ENCODE data around the gene TRIM54. TPM values are rescaled to one million over a fixed set of nuclear protein-coding genes. Genes with fewer than 3 reads are reported as not detected.
A peak's percentile ranks its signal among the peaks of the same experiment; 100 is the strongest.

TRIM54 gene
- total RNA-seq, 1 donor from 2014 or later: not detected

- H3F3A ChIP-seq (ENCODE audit: low read depth): peaks cover 28% of the 10 kb centered on the region
- no peak overlapping the region for H3K9ac ChIP-seq
- Mint-ChIP-seq H3K4me1 (peaks cover 11% of the 10 kb centered on the region), H3K9me3 (no peaks in the 10 kb centered on the region), H3K27me3 (ENCODE audit: insufficient read depth, low read depth) (peaks cover 13% of the 10 kb centered on the region), H3K36me3 (no peaks in the 10 kb centered on the region), H3K4me3 (no peak overlapping the region), H3K27ac (no peak overlapping the region)
- H3K27me3 ChIP-seq: peaks cover 19% of the 10 kb centered on the region
- no peaks in the 10 kb centered on the region for H4K20me1 ChIP-seq (ENCODE audit: low read depth)
- no peak overlapping the region for H3K4me2 ChIP-seq
- H3K27ac ChIP-seq: no peak overlapping the region
- no peak overlapping the region for H2AFZ ChIP-seq (replicated peaks)
- no peaks in the 10 kb centered on the region for H3K79me2 ChIP-seq (ENCODE audit: low read depth)
- TF ChIP-seq EZH2 (IDR thresholded peaks at IDR 0.05) (no peak), CTCF (IDR thresholded peaks at IDR 0.05) (no peak), EZH2phosphoT487 (IDR thresholded peaks at IDR 0.05) (no peak)
- no peak overlapping the region for H3K4me3 ChIP-seq
- peaks cover 7% of the 10 kb centered on the region for H3K4me1 ChIP-seq
- no peak for DNase-seq (ENCODE audit: low spot score)
- no peaks in the 10 kb centered on the region for H3K36me3 ChIP-seq
- no peaks in the 10 kb centered on the region for H3K9me3 ChIP-seq (ENCODE audit: low read depth)
Measured at GRCh38 chr2:27249159-27249890, 32.9 kb upstream of the TRIM54 start.

DNA sequence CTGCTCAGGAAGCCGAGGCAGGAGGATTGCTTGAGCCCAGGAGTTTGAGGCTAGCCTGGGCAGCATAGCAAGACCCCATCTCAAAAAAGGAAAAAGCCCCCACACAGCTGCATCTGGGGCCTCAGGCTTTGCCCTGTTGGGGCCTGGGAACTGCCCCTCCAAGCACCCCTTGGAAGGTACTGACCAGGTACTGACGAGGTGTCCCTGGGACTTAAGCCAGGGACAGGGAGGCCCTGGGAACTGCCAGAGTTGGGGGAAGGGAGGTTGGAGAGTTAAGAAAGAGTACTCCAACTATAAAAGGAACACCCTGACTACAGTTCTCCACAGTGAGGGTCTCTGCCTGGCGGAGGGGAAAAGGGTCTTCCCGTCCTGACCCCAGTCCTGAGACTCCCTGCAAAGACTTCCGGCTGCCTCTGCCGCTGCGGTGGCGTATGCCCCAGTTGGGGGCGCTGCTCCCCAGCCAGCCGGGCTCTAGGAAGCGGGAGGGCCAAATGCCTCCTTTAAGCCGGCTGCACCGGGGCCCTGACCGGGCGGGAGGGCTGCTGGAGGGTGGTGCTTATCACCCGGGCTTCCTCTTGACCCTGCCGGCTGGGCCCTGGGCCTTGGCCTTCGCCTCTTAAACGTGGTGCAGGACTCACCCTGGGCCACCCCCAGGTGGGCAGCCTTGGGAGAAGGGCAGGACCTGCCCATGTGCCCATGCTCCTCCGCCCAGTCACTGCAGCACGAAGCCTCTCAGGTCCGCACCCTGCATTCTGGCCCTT is 32.2 kb upstream of the TRIM54 start:
- no peaks in the 10 kb centered on the region for H3K9me3 ChIP-seq (ENCODE audit: low read depth)
- no peaks in the 10 kb centered on the region for H3K79me2 ChIP-seq (ENCODE audit: low read depth)
- DNase-seq (ENCODE audit: low spot score): peak; percentile 90
- TF ChIP-seq CTCF (IDR thresholded peaks at IDR 0.05): peak; percentile 92
- no peak for TF ChIP-seq EZH2 (IDR thresholded peaks at IDR 0.05)
- H3K27me3 ChIP-seq: peaks cover 19% of the 10 kb centered on the region
- H3K9ac ChIP-seq: no peak overlapping the region
- H3K4me3 ChIP-seq: peak overlapping the region; percentile 27
- peaks cover 7% of the 10 kb centered on the region for H3K4me1 ChIP-seq
- H3F3A ChIP-seq (ENCODE audit: low read depth): peaks cover 21% of the 10 kb centered on the region
- peak overlapping the region; percentile 67 for H3K4me2 ChIP-seq
- H3K36me3 Mint-ChIP-seq: no peaks in the 10 kb centered on the region
- H3K27ac ChIP-seq: no peak overlapping the region
- peaks cover 16% of the 10 kb centered on the region for H3K27me3 Mint-ChIP-seq (ENCODE audit: insufficient read depth, low read depth)
- no peaks in the 10 kb centered on the region for H3K36me3 ChIP-seq
- H3K27ac Mint-ChIP-seq: no peak overlapping the region
- H2AFZ ChIP-seq (replicated peaks): peak overlapping the region; percentile 97
- no peaks in the 10 kb centered on the region for H3K9me3 Mint-ChIP-seq
- no peak overlapping the region for H3K4me3 Mint-ChIP-seq
- H3K4me1 Mint-ChIP-seq: peaks cover 13% of the 10 kb centered on the region
- H4K20me1 ChIP-seq (ENCODE audit: low read depth): no peaks in the 10 kb centered on the region

DNA sequence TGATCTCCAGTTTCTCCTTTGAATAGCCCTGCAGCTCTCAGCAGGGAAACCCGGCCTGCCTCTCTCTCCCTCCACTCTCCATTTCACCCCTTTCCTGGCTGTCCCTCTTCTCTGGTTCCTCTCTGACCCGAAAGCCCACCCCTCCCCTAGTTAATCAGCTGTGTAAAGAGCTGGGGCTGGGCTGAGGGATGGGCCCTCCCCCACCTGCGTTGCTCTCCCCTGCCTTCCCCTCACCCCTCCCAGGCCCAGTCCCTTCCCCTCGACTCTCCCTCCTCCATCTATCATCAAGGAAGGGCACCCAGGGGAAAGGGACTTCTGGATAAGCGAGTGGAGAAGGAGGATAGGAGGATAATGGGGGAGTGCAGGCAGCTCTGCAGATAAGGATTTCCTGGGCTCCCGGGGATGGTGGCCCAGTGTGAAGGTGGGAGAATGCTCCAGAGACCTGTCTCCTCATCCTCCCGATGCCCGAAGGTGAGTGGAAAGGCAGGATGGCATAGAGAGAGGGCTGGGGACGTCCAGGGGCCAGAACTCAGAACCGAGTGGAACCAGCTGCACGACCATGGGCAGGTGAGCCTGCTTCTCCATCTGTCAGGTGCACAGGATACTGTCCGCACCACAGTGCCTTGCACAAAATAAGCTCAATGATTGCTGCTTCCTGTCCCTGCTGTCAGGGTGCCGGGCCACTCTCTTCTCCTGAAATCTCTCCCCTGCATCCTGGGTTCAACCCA is 31.4 kb upstream of the TRIM54 start:
- Histone ChIP-seq H3K27me3 (peaks cover 19% of the 10 kb centered on the region), H3K4me3 (peak overlapping the region; percentile 27), H3K9ac (no peak overlapping the region), H3K9me3 (ENCODE audit: low read depth) (no peaks in the 10 kb centered on the region), H3K4me2 (peak overlapping the region; percentile 67), H3F3A (ENCODE audit: low read depth) (peaks cover 14% of the 10 kb centered on the region), H4K20me1 (ENCODE audit: low read depth) (no peaks in the 10 kb centered on the region), H3K27ac (no peak overlapping the region), H3K4me1 (peaks cover 7% of the 10 kb centered on the region), H3K79me2 (ENCODE audit: low read depth) (no peaks in the 10 kb centered on the region), H3K36me3 (no peaks in the 10 kb centered on the region), H2AFZ (replicated peaks) (peak overlapping the region; percentile 97)
- Mint-ChIP-seq H3K4me1 (peaks cover 13% of the 10 kb centered on the region), H3K27ac (peak overlapping the region; percentile 7), H3K27me3 (ENCODE audit: insufficient read depth, low read depth) (peaks cover 19% of the 10 kb centered on the region), H3K4me3 (peak overlapping the region; percentile 37), H3K9me3 (no peaks in the 10 kb centered on the region), H3K36me3 (no peaks in the 10 kb centered on the region)
- DNase-seq (ENCODE audit: low spot score): no peak
- TF ChIP-seq EZH2phosphoT487 (IDR thresholded peaks at IDR 0.05) (no peak), EZH2 (IDR thresholded peaks at IDR 0.05) (no peak), CTCF (IDR thresholded peaks at IDR 0.05) (no peak)

Measured in neural progenitor cell (in vitro differentiated cells).